GM18505 (cell line): ENCODE results near the gene UQCC2.

Experiments
- ATAC-seq: cut with Tn5 transposase; IDR thresholded peaks from one replicate; pipeline ENCODE4 v1.9.1; 2021; ENCODE audit not compliant: unreplicated experiment
- POLR2A ChIP-seq: IDR thresholded peaks from 4 replicates; pipeline ENCODE4 v1.6.1; 2011; ENCODE audit warnings: borderline replicate concordance; ENCODE audit not compliant: insufficient read depth, insufficient read length; ENCODE audit errors: extremely low read depth

Gene UQCC2

DNA sequence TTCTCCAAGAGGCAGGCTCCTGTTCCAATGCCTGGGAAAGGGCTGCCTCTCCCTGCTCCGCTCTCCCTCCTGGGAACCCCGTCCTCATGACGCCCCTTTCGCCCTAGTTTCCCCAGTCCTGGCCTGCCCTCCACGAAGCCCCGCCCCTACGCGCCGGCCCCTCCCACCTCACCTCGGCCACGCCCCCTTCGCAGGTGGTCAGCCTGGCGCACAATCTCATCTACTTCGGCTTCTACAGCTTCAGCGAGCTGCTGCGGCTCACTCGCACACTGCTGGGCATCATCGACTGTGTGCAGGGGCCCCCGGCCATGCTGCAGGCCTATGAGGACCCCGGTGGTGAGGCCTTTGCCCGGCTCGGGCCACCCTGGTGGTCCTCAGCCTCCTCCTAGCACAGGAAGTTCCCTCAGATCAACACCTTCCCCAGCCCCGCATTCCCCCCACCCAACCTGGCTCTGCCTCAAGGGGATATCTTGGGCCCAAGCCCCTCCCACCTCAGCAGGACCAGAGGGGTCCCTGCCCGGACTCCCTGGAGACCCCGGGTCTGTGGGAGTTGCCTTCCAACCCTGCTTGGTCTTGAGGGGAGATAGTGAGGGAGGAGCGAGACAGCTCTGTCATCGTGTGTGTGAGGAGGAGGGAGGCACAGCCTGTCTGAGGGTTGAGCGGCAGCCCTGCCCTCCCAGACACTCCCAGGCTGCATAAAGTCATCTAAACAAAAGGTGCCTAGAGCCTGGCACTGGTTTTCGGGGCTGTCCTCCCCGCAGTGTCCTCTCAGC, 40.3 kb downstream of the UQCC2 start:
- ATAC-seq = no peak
- no peak for TF ChIP-seq POLR2A

DNA sequence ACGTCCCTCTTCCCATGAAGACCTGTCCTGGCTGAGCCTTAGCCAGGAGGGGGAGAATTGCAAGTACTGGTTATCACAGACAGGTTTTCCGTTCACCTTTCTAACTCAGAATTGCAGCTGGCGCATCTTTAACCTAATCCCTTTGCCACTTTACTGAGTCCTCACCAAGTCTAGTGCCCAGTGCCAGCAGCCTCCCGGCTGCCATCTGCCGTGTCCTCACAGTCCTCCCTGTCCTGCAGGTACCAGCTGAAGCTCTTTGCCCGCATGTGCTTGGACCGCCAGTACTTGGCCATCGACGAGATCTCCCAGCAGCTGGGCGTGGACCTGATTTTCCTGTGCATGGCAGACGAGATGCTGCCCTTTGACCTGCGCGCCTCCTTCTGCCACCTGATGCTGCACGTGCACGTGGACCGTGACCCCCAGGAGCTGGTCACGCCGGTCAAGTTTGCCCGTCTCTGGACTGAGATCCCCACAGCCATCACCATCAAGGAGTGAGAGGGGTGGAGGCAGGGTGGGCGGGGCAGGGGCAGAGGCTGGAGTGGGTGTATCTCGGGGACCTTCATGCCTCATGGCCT, 41.3 kb downstream of the UQCC2 start:
- no peak for ATAC-seq

DNA sequence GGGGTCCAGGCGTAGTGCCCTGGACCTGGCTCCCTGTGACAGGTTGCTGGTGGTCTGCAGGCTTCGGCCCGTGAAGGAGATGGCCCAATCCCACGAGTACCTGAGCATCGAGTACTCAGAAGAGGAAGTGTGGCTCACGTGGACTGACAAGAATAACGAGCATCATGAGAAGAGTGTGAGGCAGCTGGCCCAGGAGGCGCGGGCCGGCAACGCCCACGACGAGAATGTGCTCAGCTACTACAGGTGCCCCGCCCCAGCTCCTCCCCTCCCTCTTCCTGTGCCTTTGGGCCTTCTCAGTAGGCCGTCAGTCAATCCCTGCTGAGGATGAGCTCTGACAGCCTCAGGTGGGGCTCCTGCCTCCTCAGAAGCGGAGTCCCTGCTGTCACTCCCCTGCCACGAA, 42.6 kb downstream of the UQCC2 start:
- TF ChIP-seq POLR2A = no peak
- ATAC-seq = no peak

More for the DNA sequence above, 41.3 kb downstream of the UQCC2 start:
- no peak for TF ChIP-seq POLR2A

- no peak for TF ChIP-seq POLR2A
- ATAC-seq = no peak
Observed at GRCh38 chr6:33668328-33668727, 43.2 kb downstream of the UQCC2 start.

GRCh38 chr6:33667776-33668175, 43.7 kb downstream of the UQCC2 start:
- TF ChIP-seq POLR2A = no peak
- ATAC-seq = no peak

GRCh38 chr6:33667072-33667471, 44.4 kb downstream of the UQCC2 start:
- TF ChIP-seq POLR2A = no peak
- ATAC-seq = no peak

GRCh38 chr6:33665957-33666356, 45.5 kb downstream of the UQCC2 start:
- TF ChIP-seq POLR2A = no peak
- no peak for ATAC-seq

- no peak for TF ChIP-seq POLR2A
- no peak for ATAC-seq
Observed at GRCh38 chr6:33664506-33665057, 46.9 kb downstream of the UQCC2 start.

DNA sequence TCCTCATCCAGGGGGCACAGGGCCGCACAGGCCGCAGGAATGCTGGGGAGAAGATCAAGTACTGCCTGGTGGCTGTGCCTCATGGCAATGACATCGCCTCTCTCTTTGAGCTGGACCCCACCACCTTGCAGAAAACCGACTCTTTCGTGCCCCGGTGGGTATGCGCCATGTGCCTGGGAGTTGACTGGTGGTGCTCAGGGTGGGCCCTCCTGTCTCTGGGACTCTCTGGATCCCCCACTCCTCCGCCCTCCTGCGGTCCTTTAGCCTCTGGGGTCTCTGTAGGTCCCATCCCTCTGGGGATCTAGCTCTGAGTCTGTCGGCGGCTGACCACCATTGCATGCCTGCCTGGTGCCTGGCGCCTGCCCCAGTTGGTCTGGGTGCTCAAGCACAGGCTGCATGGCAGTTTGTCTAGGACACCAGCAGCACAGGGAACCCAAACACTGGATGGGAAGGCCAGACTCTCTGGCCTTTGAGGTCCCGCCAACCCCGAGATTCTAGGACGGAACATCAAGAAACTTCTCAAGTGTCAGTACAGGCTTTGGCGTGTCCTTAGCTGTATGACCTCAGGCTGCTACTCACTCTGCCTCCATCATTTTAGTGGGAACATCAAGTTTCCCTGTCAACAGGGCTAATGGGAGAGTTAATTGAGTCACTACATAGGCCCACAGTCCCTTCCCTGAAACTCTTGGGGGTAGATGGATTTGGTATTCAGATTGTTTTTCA, 47.6 kb downstream of the UQCC2 start:
- ATAC-seq = no peak
- no peak for TF ChIP-seq POLR2A

DNA sequence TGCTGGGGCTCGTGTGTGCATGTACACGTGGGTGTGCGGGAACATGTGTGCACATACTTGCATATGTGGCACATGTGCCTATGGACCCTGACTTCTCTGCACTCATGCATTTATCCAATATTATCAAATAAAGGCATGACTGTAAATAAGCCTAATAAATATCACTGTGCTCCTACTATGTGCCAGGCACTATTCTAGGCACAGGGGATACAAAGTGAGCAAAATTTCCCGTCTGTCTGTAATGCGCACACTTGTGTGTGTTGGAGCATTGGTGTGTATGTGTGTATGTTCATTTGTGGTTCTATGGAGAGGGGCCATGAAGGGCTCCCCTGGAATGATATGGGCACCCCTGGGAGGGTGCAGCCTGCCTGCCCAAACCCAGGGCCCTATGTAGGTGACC, 48.5 kb downstream of the UQCC2 start:
- TF ChIP-seq POLR2A = no peak
- no peak for ATAC-seq

- TF ChIP-seq POLR2A = no peak
- ATAC-seq = no peak
Observed at GRCh38 chr6:33662318-33662717, 49.2 kb downstream of the UQCC2 start.

DNA sequence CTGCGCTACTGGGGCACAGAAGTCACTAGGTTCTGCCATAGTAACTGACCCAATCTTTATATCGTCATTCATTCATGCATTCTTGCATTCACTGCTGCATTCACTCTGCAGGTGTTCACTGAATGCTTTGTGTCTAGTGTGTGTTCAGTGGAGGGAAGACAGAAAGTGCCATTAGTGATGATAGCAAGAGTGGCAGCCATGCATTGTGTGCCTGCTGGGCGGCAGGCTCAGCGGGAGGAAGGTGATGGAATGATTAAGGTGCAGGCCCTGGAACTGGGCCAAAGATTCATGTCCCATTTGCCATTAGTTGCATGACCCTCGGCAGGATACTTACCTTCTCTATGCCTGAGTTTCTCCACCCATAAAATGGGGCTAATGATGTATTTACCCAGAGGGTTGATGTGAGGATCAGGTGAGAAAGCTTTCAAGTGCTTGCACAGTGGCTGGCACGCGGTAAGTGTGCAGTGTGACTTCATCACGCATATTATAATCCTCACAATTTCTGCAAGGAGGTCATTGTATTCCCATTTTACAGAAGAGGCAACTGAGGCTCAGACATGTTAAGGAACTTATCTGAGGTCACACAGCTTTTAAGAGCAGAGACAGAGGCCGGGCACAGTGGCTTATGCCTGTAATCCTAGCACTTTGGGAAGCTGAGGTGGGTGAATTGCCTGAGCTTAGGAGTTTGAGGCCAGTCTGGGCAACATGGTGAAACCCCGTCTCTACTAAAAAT, 50.2 kb downstream of the UQCC2 start:
- no peak for TF ChIP-seq POLR2A
- no peak for ATAC-seq

- TF ChIP-seq POLR2A = no peak
- ATAC-seq = no peak
Observed at GRCh38 chr6:33659986-33660385, 51.5 kb downstream of the UQCC2 start.

- no peak for TF ChIP-seq POLR2A
- ATAC-seq = no peak
Observed at GRCh38 chr6:33658982-33659689, 52.4 kb downstream of the UQCC2 start.
